NT2/D1 (cell line): ENCODE results near the gene LPCAT3.
"Not testable (repeated sequence)": the region's sequence is repeated elsewhere in the genome, so short reads cannot be mapped to it uniquely, and the experiment has no call there.

Source experiments
- DNase-seq: peaks from one replicate; pipeline ENCODE4 v3.0.0-alpha.2; 2011; ENCODE audit warnings: low read depth, low spot score
- H3K27me3 ChIP-seq: 2 replicates; pipeline ENCODE4 v1.6.0; 2011; ENCODE audit warnings: mild to moderate bottlenecking; ENCODE audit not compliant: insufficient read length, insufficient read depth
- H3K36me3 ChIP-seq: 2 replicates; pipeline ENCODE4 v1.6.1; 2011; ENCODE audit warnings: mild to moderate bottlenecking, low read length, mixed read lengths; ENCODE audit not compliant: insufficient read depth, insufficient read length
- H3K4me1 ChIP-seq: 2 replicates; pipeline ENCODE4 v1.5.1; 2011; ENCODE audit not compliant: insufficient read depth, insufficient read length
- H3K4me3 ChIP-seq: 2 replicates; pipeline ENCODE4 v1.5.1; 2011; ENCODE audit warnings: low read depth; ENCODE audit not compliant: insufficient read length
- H3K9ac ChIP-seq: 2 replicates; pipeline ENCODE4 v1.6.0; 2011; ENCODE audit warnings: low read depth; ENCODE audit not compliant: insufficient read length
- H3K9me3 ChIP-seq: 2 replicates; pipeline ENCODE4 v1.5.1; 2011; ENCODE audit warnings: mild to moderate bottlenecking, low read length; ENCODE audit not compliant: insufficient read depth
- SUZ12 ChIP-seq: IDR thresholded peaks from 2 replicates; pipeline ENCODE4 v1.6.1; 2011; ENCODE audit not compliant: insufficient read length, insufficient read depth; ENCODE audit errors: extremely low read depth
- YY1 ChIP-seq: IDR thresholded peaks from 2 replicates; pipeline ENCODE4 v1.6.1; 2011; ENCODE audit not compliant: insufficient read length, insufficient read depth
- ZNF274 ChIP-seq: IDR thresholded peaks from 2 replicates; pipeline ENCODE4 v1.6.1; 2011; ENCODE audit warnings: mild to moderate bottlenecking, low read depth, low read length

Gene LPCAT3

DNA sequence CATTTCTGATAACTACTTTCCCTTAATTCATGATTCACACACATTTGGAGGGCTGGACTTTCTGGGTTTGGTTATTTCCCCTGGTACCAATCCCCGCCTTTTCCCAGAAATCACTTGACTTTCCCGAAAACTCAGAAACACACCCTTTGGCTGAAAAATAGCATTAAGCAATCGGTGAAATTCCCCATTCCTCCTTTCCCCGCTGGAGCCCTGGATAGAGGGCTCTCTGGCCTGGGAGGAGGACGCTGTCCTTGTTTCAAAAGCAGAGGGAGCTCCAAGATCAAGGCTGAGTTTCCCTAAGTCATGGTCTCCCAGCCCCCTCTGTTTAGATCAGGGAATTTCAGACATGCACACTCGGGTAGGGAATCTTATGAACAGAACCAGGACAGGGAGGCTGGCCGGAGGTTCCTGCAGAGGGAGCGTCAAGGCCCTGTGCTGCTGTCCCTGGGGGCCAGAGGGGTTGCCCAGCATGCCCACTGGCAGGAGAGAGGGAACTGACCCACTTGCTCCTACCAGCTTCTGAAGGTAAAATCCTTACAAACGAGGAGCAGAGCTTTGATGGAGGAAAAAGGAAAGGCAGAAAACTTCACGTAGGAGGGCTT lies 42.2 kb upstream of the LPCAT3 start, which contains the start of gene C1S:
TSS of gene C1S (plus strand) at position 366 of the 602 bp plus-strand sequence. CDS start 1,195 bp downstream, outside the sequence.
- H3K9ac ChIP-seq: peak within 1 kb of the TSS; percentile 5
- H3K9me3 ChIP-seq: no peaks in the 10 kb centered on the region
- no peak within 1 kb of the TSS for H3K4me3 ChIP-seq
- TF ChIP-seq ZNF274 (no peak), SUZ12 (no peak), YY1 (no peak)
- H3K36me3 ChIP-seq: no peaks in the 10 kb centered on the region
- H3K4me1 ChIP-seq: peaks cover 8% of the 10 kb centered on the region
- DNase-seq: peak; percentile 94
- H3K27me3 ChIP-seq: no peaks in the 10 kb centered on the region

- no peak overlapping the region for H3K9ac ChIP-seq
- TF ChIP-seq ZNF274: no peak
- no peak for TF ChIP-seq SUZ12
- no peak for TF ChIP-seq YY1
- no peaks in the 10 kb centered on the region for H3K9me3 ChIP-seq
- no peaks in the 10 kb centered on the region for H3K36me3 ChIP-seq
- no peaks in the 10 kb centered on the region for H3K27me3 ChIP-seq
- no peak for DNase-seq
- peaks cover 8% of the 10 kb centered on the region for H3K4me1 ChIP-seq
- no peak overlapping the region for H3K4me3 ChIP-seq
Observed at GRCh38 chr12:7059780-7060179, 41.5 kb upstream of the LPCAT3 start.

- Histone ChIP-seq H3K36me3 (no peaks in the 10 kb centered on the region), H3K9me3 (no peaks in the 10 kb centered on the region), H3K4me1 (peaks cover 8% of the 10 kb centered on the region), H3K9ac (no peak overlapping the region), H3K27me3 (no peaks in the 10 kb centered on the region), H3K4me3 (no peak overlapping the region)
- DNase-seq: no peak
- TF ChIP-seq SUZ12 (no peak), ZNF274 (no peak), YY1 (no peak)
Observed at GRCh38 chr12:7058850-7059395, 40.6 kb upstream of the LPCAT3 start.

DNA sequence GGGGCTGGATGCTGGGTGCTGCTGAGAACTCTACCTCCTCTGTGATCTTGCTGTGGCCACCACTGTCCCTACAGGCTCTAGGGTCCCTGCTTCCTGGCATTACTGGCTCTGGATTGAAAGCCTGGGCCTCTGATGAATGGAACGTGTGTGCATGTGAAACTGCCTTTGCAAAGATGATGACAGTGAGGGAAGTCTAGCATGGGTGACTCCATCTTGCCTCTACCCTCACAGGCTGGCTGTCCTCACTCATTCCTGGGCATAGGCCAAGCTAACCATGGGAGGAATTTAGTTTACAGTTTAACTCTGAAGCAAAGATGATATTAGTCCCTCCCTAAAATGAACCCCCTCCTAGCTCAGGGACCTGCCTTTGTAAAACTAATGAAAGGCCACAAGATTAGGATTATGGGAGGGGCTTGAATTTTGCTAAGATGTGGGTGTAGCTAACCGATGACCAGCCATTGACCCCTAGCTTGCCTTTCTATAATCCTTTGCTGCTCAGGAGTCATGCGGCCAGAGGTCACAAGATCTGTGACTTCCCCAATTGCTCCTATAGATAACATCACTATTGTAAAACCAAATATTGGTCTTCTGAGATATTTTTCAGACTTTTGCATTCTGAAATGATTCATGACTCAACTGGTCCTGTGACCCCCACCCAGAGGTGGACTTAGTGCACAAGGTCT lies 40.0 kb upstream of the LPCAT3 start:
- Histone ChIP-seq H3K4me3 (no peak overlapping the region), H3K9me3 (no peaks in the 10 kb centered on the region), H3K27me3 (no peaks in the 10 kb centered on the region), H3K4me1 (peaks cover 8% of the 10 kb centered on the region), H3K36me3 (no peaks in the 10 kb centered on the region), H3K9ac (no peak overlapping the region)
- TF ChIP-seq SUZ12 (no peak), YY1 (no peak), ZNF274 (no peak)
- no peak for DNase-seq

DNA sequence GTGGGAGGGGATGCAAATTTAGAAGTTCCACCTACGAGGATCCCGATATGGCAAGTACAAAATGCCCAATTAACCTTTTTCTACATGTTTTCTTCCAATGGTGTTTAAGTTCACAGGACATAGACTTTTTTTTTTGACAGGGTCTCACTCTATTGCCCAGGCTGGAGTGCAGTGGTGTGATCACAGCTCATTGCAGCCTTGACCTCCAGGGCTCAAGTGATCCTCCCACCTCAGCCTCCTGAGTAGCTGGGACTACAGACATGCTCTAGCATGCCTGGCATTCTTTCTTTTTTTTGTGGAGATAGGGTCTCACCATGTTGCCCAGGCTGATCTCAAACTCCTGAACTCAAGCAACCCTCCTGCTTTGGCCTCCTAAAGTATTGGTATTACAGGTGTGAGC lies 37.5 kb upstream of the LPCAT3 start:
- DNase-seq, H3K4me1 ChIP-seq, H3K9me3 ChIP-seq, H3K4me3 ChIP-seq, H3K36me3 ChIP-seq, H3K27me3 ChIP-seq, H3K9ac ChIP-seq: not testable (repeated sequence)

DNA sequence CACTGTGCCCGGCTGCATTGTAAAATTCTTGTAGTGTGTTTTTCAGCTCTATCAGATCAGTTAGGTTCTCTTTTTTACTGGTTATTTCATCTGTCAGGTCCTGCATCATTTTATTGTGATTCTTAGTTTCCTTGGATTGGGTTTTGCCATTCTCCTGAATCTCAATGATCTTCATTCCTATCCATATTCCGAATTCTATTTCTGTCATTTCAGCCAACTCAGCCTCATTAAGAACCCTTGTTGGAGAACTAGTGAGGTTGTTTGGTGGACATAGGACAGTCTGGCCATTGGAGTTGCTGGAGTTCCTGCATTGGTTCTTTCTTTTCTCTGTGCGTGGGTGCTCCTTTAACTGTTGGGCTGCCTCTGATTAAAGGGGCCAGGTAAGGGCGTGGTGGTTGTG lies 36.6 kb upstream of the LPCAT3 start:
- H3K9me3 ChIP-seq: peaks cover 7% of the 10 kb centered on the region
- H3K4me1 ChIP-seq: no peaks in the 10 kb centered on the region
- no peak overlapping the region for H3K9ac ChIP-seq
- no peaks in the 10 kb centered on the region for H3K27me3 ChIP-seq
- DNase-seq: no peak
- no peaks in the 10 kb centered on the region for H3K36me3 ChIP-seq
- no peak overlapping the region for H3K4me3 ChIP-seq
- TF ChIP-seq ZNF274 (no peak), SUZ12 (no peak), YY1 (no peak)

DNA sequence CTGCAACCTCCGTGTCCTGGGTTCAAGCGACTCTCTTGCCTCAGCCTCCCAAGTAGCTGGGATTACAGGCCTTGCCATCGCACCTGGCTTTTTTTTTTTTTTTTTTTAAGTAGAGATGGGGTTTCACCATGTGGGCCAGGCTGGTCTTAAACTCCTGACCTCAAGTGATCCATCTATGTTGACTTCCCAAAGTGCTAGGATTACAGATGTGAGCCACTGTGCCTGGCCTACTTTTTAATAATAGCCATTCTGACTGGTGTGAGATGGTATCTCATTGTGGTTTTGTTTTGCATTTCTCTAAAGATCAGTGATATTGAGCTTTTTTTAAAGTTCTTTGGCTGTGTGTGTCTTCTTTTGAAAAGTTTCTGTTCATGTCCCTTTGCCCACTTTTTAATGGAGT lies 31.7 kb upstream of the LPCAT3 start:
- not testable (repeated sequence) for H3K9me3 ChIP-seq, H3K4me1 ChIP-seq, H3K4me3 ChIP-seq, H3K27me3 ChIP-seq, H3K9ac ChIP-seq, DNase-seq, H3K36me3 ChIP-seq

DNA sequence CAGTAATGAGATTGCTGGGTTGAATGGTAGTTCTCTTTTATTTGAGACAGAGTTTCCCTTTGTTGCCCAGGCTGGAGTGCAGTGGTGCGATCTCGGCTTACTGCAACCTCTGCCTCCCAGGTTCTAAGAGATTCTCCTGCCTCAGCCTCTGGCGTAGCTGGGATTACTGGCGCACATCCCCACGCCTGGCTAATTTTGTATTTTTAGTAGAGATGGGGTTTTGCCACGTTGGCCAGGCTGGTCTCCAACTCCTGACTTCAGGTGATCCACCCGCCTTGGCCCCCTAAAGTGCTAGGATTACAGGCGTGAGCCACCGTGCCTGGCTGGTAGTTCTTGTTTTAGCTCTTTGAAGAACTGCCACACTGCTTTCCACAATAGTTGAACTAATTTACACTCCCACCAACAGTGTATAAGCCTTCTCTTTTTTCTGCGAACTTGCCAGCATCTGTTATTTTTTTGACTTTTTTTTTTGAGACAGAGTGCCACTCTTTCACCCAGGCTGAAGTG lies 31.2 kb upstream of the LPCAT3 start:
- not testable (repeated sequence) for H3K9me3 ChIP-seq, H3K36me3 ChIP-seq, H3K4me1 ChIP-seq, H3K27me3 ChIP-seq, H3K9ac ChIP-seq, H3K4me3 ChIP-seq, DNase-seq
